ENCODE data around the gene TAS1R2. TPM values are rescaled to one million over a fixed set of nuclear protein-coding genes. Genes with fewer than 3 reads are reported as not detected.

The TAS1R2 gene
- total RNA-seq, 2 donors from 2014 or later = not detected

- peak; percentile 98 for DNase-seq
- Histone ChIP-seq H3K27me3 (ENCODE audit: control insufficient read depth, insufficient read depth, low read length, poor library complexity, severe bottlenecking) (no peaks in the 10 kb centered on the region), H3K36me3 (ENCODE audit: control insufficient read depth, insufficient read depth, low read length) (no peaks in the 10 kb centered on the region), H3K9ac (ENCODE audit: extremely low read depth, low read length, poor library complexity, severe bottlenecking) (no peak overlapping the region), H3K27ac (ENCODE audit: low read depth, low read length) (no peak overlapping the region), H3K4me3 (ENCODE audit: low read length) (no peak overlapping the region), H3K4me1 (ENCODE audit: control insufficient read depth, insufficient read depth, low read length) (no peaks in the 10 kb centered on the region), H3K9me3 (ENCODE audit: control insufficient read depth, low read length) (no peaks in the 10 kb centered on the region)
- Mint-ChIP-seq H3K36me3 (ENCODE audit: low read depth) (no peaks in the 10 kb centered on the region), H3K4me1 (no peaks in the 10 kb centered on the region), H3K27me3 (ENCODE audit: insufficient read depth) (no peaks in the 10 kb centered on the region), H3K9me3 (no peaks in the 10 kb centered on the region), H3K27ac (no peak overlapping the region), H3K4me3 (no peak overlapping the region)
- TF ChIP-seq, protein P1, sequence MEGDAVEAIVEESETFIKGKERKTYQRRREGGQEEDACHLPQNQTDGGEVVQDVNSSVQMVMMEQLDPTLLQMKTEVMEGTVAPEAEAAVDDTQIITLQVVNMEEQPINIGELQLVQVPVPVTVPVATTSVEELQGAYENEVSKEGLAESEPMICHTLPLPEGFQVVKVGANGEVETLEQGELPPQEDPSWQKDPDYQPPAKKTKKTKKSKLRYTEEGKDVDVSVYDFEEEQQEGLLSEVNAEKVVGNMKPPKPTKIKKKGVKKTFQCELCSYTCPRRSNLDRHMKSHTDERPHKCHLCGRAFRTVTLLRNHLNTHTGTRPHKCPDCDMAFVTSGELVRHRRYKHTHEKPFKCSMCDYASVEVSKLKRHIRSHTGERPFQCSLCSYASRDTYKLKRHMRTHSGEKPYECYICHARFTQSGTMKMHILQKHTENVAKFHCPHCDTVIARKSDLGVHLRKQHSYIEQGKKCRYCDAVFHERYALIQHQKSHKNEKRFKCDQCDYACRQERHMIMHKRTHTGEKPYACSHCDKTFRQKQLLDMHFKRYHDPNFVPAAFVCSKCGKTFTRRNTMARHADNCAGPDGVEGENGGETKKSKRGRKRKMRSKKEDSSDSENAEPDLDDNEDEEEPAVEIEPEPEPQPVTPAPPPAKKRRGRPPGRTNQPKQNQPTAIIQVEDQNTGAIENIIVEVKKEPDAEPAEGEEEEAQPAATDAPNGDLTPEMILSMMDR (conservative IDR thresholded peaks at IDR 0.05) = peak; percentile 95
- 60 to 62% methylated on average over 10 to 20 of the region's 20 CpGs for WGBS, 2 experiments (ENCODE audit: insufficient coverage in 1 of 2, insufficient read length in 1 of 2)
Measured at GRCh38 chr1:18875107-18875795, 15.8 kb upstream of the TAS1R2 start.

DNA sequence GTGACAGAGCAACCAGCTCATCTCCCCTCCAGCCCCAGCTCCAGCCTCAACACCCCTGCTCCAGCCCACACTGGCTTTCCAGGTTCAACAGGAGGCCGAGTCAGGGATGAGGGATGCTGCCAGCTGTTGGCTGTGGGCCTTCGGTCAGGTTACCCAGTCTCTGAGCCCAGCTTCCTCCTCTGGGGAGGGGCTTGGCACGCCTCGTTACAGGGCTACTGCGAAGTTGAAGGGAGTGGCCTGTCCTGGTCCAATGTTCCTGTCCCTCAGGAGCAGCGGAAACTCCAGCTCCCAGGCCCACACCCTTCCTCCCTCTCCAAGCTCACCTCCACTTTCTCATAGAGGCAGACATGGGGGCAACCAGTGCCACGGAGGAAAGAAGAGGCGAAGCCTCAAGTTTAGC lies 15.1 kb upstream of the TAS1R2 start:
- TF ChIP-seq, protein P1 (conservative IDR thresholded peaks at IDR 0.05) = no peak
- Mint-ChIP-seq H3K4me1 (no peaks in the 10 kb centered on the region), H3K36me3 (ENCODE audit: low read depth) (no peaks in the 10 kb centered on the region), H3K9me3 (no peaks in the 10 kb centered on the region), H3K27me3 (ENCODE audit: insufficient read depth) (no peaks in the 10 kb centered on the region), H3K4me3 (no peak overlapping the region), H3K27ac (no peak overlapping the region)
- H3K36me3 ChIP-seq (ENCODE audit: control insufficient read depth, insufficient read depth, low read length) = no peaks in the 10 kb centered on the region
- no peaks in the 10 kb centered on the region for H3K27me3 ChIP-seq (ENCODE audit: control insufficient read depth, insufficient read depth, low read length, poor library complexity, severe bottlenecking)
- H3K27ac ChIP-seq (ENCODE audit: low read depth, low read length) = no peak overlapping the region
- no peak overlapping the region for H3K4me3 ChIP-seq (ENCODE audit: low read length)
- no peak overlapping the region for H3K9ac ChIP-seq (ENCODE audit: extremely low read depth, low read length, poor library complexity, severe bottlenecking)
- no peaks in the 10 kb centered on the region for H3K4me1 ChIP-seq (ENCODE audit: control insufficient read depth, insufficient read depth, low read length)
- 86 to 95% methylated on average over 2 to 8 of the region's 8 CpGs for WGBS, 2 experiments (ENCODE audit: insufficient coverage in 1 of 2, insufficient read length in 1 of 2)
- H3K9me3 ChIP-seq (ENCODE audit: control insufficient read depth, low read length) = no peaks in the 10 kb centered on the region
- no peak for DNase-seq

DNA sequence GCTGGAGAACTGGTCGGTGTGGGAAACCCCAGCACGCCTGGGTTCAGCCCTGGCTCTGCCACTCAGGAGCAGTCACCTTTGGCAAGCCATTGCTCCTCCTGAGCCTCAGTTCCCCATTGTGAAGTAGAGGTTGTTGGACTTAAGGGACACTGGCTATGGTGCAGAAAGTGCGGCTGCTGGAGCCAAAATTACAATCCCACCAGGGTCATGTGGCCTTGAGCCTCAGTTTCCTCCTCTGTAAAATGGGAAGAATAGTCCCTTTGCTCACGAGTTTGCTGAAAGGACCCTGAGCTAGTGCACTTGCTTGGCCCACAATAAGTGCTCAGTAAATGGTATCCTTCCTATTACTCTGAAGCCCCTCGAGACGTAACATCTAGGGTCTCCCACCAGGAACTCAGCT lies 14.6 kb upstream of the TAS1R2 start:
- TF ChIP-seq, protein P1 (conservative IDR thresholded peaks at IDR 0.05) = no peak
- 95 to 100% methylated on average over 4 to 6 of the region's 6 CpGs for WGBS, 2 experiments (ENCODE audit: insufficient coverage in 1 of 2, insufficient read length in 1 of 2)
- no peaks in the 10 kb centered on the region for H3K9me3 Mint-ChIP-seq
- H3K36me3 Mint-ChIP-seq (ENCODE audit: low read depth) = no peaks in the 10 kb centered on the region
- no peak overlapping the region for H3K27ac ChIP-seq (ENCODE audit: low read depth, low read length)
- DNase-seq = no peak
- no peak overlapping the region for H3K4me3 ChIP-seq (ENCODE audit: low read length)
- H3K4me1 ChIP-seq (ENCODE audit: control insufficient read depth, insufficient read depth, low read length) = no peaks in the 10 kb centered on the region
- no peaks in the 10 kb centered on the region for H3K36me3 ChIP-seq (ENCODE audit: control insufficient read depth, insufficient read depth, low read length)
- H3K27ac Mint-ChIP-seq = no peak overlapping the region
- H3K4me1 Mint-ChIP-seq = no peaks in the 10 kb centered on the region
- no peak overlapping the region for H3K9ac ChIP-seq (ENCODE audit: extremely low read depth, low read length, poor library complexity, severe bottlenecking)
- H3K9me3 ChIP-seq (ENCODE audit: control insufficient read depth, low read length) = no peaks in the 10 kb centered on the region
- H3K27me3 Mint-ChIP-seq (ENCODE audit: insufficient read depth) = no peaks in the 10 kb centered on the region
- H3K4me3 Mint-ChIP-seq = no peak overlapping the region
- no peaks in the 10 kb centered on the region for H3K27me3 ChIP-seq (ENCODE audit: control insufficient read depth, insufficient read depth, low read length, poor library complexity, severe bottlenecking)
